Fibroblast of the aortic adventitia (primary cell): ENCODE data around the gene PEAK3. TPM values are rescaled to one million over a fixed set of nuclear protein-coding genes. Genes with fewer than 3 reads are reported as not detected.

ENCODE experiments used
- DNase-seq: peaks from one replicate; pipeline ENCODE4 v3.0.0-alpha.2; 2010; ENCODE audit warnings: low read depth
- H3K4me3 ChIP-seq: 2 replicates; pipeline ENCODE4 v1.5.1; 2011; ENCODE audit warnings: low read depth, mild to moderate bottlenecking, control low read depth, low read length, moderate library complexity
- CTCF ChIP-seq: IDR thresholded peaks from 2 replicates; pipeline ENCODE4 v1.5.1; 2011; ENCODE audit warnings: mild to moderate bottlenecking, low read length, control low read depth, inconsistent platforms; ENCODE audit not compliant: insufficient read depth
- total RNA-seq: library from RNA; depleted of rRNA; stranded (reverse); fragments of >200 nt; gene quantifications from 2 replicates; pipeline ENCODE4 v1.2.3, GENCODE V29; 2012; ENCODE audit warnings: low replicate concordance

Gene PEAK3
- total RNA-seq, 1 donor = not detected

GRCh38 chr19:2244125-2244411, 37.9 kb downstream of the PEAK3 start:
- DNase-seq = no peak
- TF ChIP-seq CTCF = no peak
- H3K4me3 ChIP-seq = no peak overlapping the region

GRCh38 chr19:2243274-2244124, 38.5 kb downstream of the PEAK3 start:
- H3K4me3 ChIP-seq = no peak overlapping the region
- TF ChIP-seq CTCF = no peak
- DNase-seq = no peak

- H3K4me3 ChIP-seq = no peak overlapping the region
- no peak for DNase-seq
- no peak for TF ChIP-seq CTCF
These were observed 39.2 kb downstream of the PEAK3 start for GRCh38 chr19:2242816-2243215.

GRCh38 chr19:2242092-2242537, 39.9 kb downstream of the PEAK3 start:
- H3K4me3 ChIP-seq = no peak overlapping the region
- no peak for TF ChIP-seq CTCF
- DNase-seq = no peak

- no peak for TF ChIP-seq CTCF
- H3K4me3 ChIP-seq = peak overlapping the region; percentile 69
- DNase-seq = no peak
These were observed 40.9 kb downstream of the PEAK3 start for GRCh38 chr19:2240881-2241760.

- H3K4me3 ChIP-seq = peak overlapping the region; percentile 69
- no peak for TF ChIP-seq CTCF
- peak; percentile 39 for DNase-seq
These were observed 41.9 kb downstream of the PEAK3 start for GRCh38 chr19:2239771-2240770.
